Measurements from ENCODE around the gene FEM1C. TPM values are rescaled to one million over a fixed set of nuclear protein-coding genes. Genes with fewer than 3 reads are reported as not detected.

The FEM1C gene
- total RNA-seq, 2 donors from 2014 or later = 21.3 to 26.0 TPM

GRCh38 chr5:115522832-115523403 is 21.7 kb downstream of the FEM1C start:
- Histone ChIP-seq H3K27me3 (no peaks in the 10 kb centered on the region), H3K9me3 (no peaks in the 10 kb centered on the region), H3K4me1 (peaks cover 0 to 23% of the 10 kb centered on the region in 2 donors), H3K27ac (no peak overlapping the region), H3K4me3 (no peak overlapping the region), H3K36me3 (peaks cover 24% of the 10 kb centered on the region)
- no peak for TF ChIP-seq CTCF (IDR thresholded peaks at IDR 0.05)
- no peak for DNase-seq (ENCODE audit: low spot score)

- Histone ChIP-seq H3K27ac (no peak overlapping the region), H3K9me3 (no peaks in the 10 kb centered on the region), H3K4me3 (no peak overlapping the region), H3K4me1 (peaks cover 0 to 9% of the 10 kb centered on the region in 2 donors), H3K36me3 (peaks cover 22% of the 10 kb centered on the region), H3K27me3 (no peaks in the 10 kb centered on the region)
- TF ChIP-seq CTCF (IDR thresholded peaks at IDR 0.05) = no peak
- no peak for DNase-seq (ENCODE audit: low spot score)
These were observed 24.4 kb downstream of the FEM1C start for GRCh38 chr5:115520191-115520590.

GRCh38 chr5:115516372-115516771 is 28.2 kb downstream of the FEM1C start:
- no peaks in the 10 kb centered on the region for H3K9me3 ChIP-seq
- no peaks in the 10 kb centered on the region for H3K27me3 ChIP-seq
- no peaks in the 10 kb centered on the region for H3K36me3 ChIP-seq
- DNase-seq (ENCODE audit: low spot score) = no peak
- H3K4me1 ChIP-seq = no peaks in the 10 kb centered on the region
- no peak overlapping the region for H3K27ac ChIP-seq
- H3K4me3 ChIP-seq = no peak overlapping the region
- no peak for TF ChIP-seq CTCF (IDR thresholded peaks at IDR 0.05)

GRCh38 chr5:115514220-115514619 is 30.4 kb downstream of the FEM1C start:
- no peak for DNase-seq (ENCODE audit: low spot score)
- Histone ChIP-seq H3K27ac (no peak overlapping the region), H3K36me3 (no peaks in the 10 kb centered on the region), H3K4me1 (no peaks in the 10 kb centered on the region), H3K9me3 (no peaks in the 10 kb centered on the region), H3K4me3 (no peak overlapping the region), H3K27me3 (no peaks in the 10 kb centered on the region)
- TF ChIP-seq CTCF (IDR thresholded peaks at IDR 0.05) = no peak

GRCh38 chr5:115511632-115512031 is 32.9 kb downstream of the FEM1C start:
- no peak overlapping the region for H3K27ac ChIP-seq
- no peak overlapping the region for H3K4me3 ChIP-seq
- no peaks in the 10 kb centered on the region for H3K4me1 ChIP-seq
- no peak for DNase-seq (ENCODE audit: low spot score)
- H3K36me3 ChIP-seq = no peaks in the 10 kb centered on the region
- no peak for TF ChIP-seq CTCF (IDR thresholded peaks at IDR 0.05)
- no peaks in the 10 kb centered on the region for H3K27me3 ChIP-seq
- H3K9me3 ChIP-seq = no peaks in the 10 kb centered on the region

- Histone ChIP-seq H3K36me3 (no peaks in the 10 kb centered on the region), H3K4me3 (no peak overlapping the region), H3K27ac (no peak overlapping the region), H3K27me3 (no peaks in the 10 kb centered on the region), H3K9me3 (no peaks in the 10 kb centered on the region), H3K4me1 (no peaks in the 10 kb centered on the region)
- TF ChIP-seq CTCF (IDR thresholded peaks at IDR 0.05) = no peak
- DNase-seq (ENCODE audit: low spot score) = no peak
These were observed 34.4 kb downstream of the FEM1C start for GRCh38 chr5:115510145-115510645.
